Measurements from ENCODE around the gene MAP3K3.

DNA sequence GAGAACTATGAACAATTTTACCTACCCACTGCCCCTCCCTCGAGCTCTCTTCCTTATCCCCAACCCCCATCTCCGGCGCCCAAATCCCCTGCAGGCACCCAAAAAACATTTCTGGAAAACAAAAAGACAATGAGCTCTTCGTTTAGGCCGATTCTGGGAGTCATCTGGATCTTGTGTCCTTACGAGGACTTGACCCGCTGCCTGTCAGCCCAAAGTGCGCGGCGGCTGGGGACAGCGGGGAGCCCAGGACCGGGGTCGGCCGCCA is 118.9 kb downstream of the MAP3K3 start:
- no peak for TF ChIP-seq CTCF (conservative IDR thresholded peaks at IDR 0.05)
- TF ChIP-seq ZFX (IDR thresholded peaks at IDR 0.05) = no peak
